ENCODE results near the gene TTLL4.
A peak's percentile ranks its signal among the peaks of the same experiment; 100 is the strongest.

TTLL4 gene

GRCh38 chr2:218716070-218716469 is 5.4 kb downstream of the TTLL4 start:
- no peak for DNase-seq

GRCh38 chr2:218717262-218717661 is 6.6 kb downstream of the TTLL4 start:
- DNase-seq: no peak

- no peak for DNase-seq
Observed at GRCh38 chr2:218718058-218718457, 7.4 kb downstream of the TTLL4 start.

GRCh38 chr2:218719457-218719856 is 8.8 kb downstream of the TTLL4 start:
- DNase-seq: no peak

- peak; percentile 58 for DNase-seq
Observed at GRCh38 chr2:218720048-218721041, 9.7 kb downstream of the TTLL4 start.

GRCh38 chr2:218721488-218721887 is 10.9 kb downstream of the TTLL4 start:
- DNase-seq: no peak

- DNase-seq: no peak
Observed at GRCh38 chr2:218721934-218722333, 11.3 kb downstream of the TTLL4 start.

- no peak for DNase-seq
Observed at GRCh38 chr2:218722419-218722818, 11.8 kb downstream of the TTLL4 start.

- no peak for DNase-seq
Observed at GRCh38 chr2:218722876-218723785, 12.5 kb downstream of the TTLL4 start.

- DNase-seq: no peak
Observed at GRCh38 chr2:218726004-218726574, 15.5 kb downstream of the TTLL4 start.

- no peak for DNase-seq
Observed at GRCh38 chr2:218727502-218728165, 17.0 kb downstream of the TTLL4 start.

- DNase-seq: no peak
Observed at GRCh38 chr2:218729640-218730039, 19.0 kb downstream of the TTLL4 start.

- DNase-seq: no peak
Observed at GRCh38 chr2:218732052-218732760, 21.6 kb downstream of the TTLL4 start.

- DNase-seq: no peak
Observed at GRCh38 chr2:218732761-218733158, 22.1 kb downstream of the TTLL4 start.

GRCh38 chr2:218733171-218734021 is 22.8 kb downstream of the TTLL4 start:
- DNase-seq: no peak

- DNase-seq: no peak
Observed at GRCh38 chr2:218734190-218734975, 23.7 kb downstream of the TTLL4 start.

- DNase-seq: no peak
Observed at GRCh38 chr2:218736531-218736930, 25.9 kb downstream of the TTLL4 start.

GRCh38 chr2:218743068-218743467 is 32.4 kb downstream of the TTLL4 start:
- DNase-seq: no peak

- DNase-seq: no peak
Observed at GRCh38 chr2:218744615-218745014, 34.0 kb downstream of the TTLL4 start.

GRCh38 chr2:218745160-218745558 is 34.5 kb downstream of the TTLL4 start:
- DNase-seq: no peak

Measured in NCI-H187 treated with DMSO at 0.1 percent for 48 hours (cell line).